Activated CD4-positive, alpha-beta T cell treated with anti-CD3 and anti-CD28 coated beads for 48 hours (primary cell): Measurements from ENCODE around the gene PDHB.
"Not testable (repeated sequence)": the region's sequence is repeated elsewhere in the genome, so short reads cannot be mapped to it uniquely, and the experiment has no call there.

ENCODE experiments used
- DNase-seq: peaks from one replicate; pipeline ENCODE4 v3.0.0-alpha.2; 2020

Gene PDHB

DNA sequence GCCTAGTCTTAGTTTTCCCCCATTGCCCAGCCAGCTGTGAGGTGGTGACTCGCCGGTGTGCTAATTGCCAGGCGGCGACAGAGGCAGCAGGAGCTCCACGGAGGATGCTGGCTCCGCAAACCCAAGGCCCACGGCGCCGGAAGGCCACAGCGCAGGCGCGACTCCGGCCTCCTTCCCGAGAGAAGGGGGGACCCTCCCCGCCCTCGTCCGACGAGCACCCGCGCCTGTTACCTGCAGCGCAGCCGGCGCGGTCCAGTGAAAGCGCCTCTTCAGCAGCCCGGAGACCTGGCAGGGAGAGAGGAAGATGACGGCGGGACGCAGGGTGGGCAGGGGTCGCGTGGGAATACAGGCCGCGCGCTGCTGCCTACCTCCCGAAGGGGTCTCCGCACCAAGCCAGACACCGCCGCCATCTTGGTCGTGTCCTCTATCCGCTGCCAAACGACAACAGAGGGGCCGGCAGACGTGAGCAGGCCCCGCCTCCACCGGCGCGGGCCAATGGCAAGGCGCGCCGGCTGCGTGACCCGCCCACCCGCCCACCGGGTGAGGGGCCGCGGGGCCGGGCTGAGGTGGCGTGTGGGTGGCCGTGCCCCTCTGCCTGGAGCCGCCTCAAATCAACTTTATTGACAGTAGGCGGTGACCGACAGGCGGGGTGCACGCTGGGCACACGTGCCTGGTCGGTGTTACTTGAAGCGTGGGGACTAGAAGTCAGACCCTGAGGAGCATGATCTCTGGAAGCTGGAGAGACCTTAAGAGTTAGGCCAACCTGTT is at the start of gene PDHB:
Gene PDHB, minus strand, starts transcription at position 433 of the 768 bp plus-strand sequence. Its CDS starts 23 bp downstream, at position 410.
- DNase-seq = peak; percentile 92

DNA sequence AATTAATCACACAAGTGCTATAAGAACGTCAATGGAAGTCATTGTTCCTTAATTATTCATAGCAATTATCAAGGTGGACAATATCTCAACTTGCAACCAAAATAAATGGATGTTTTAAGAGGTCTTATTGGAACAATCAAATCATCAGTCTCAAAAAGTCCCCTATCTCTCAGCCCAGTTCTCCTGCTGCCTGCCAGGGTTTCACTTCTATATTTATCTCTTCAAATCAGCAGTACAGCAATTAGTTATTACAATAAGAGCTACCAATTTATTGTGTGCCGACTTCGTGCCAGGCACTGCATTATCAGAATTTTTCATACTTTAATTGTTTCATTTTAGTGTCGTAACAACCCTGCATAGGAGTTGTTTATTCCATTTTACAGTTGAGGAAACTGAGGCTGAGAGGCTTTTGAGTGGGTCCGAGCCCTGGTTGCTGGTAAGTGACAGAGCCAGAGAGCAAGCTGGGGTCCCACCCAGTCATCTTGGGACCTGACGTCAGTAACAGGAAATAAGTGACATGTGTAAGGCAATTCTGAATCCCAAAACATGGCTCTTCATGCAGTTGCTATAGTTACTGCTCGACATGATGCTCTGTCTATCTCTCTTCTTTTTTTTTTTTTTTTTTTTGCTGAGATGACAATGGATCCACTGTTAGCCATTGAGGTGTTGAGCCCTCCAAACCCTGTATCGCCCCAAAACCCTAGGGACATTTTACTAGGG is 49.4 kb upstream of the PDHB start:
- no peak for DNase-seq

DNA sequence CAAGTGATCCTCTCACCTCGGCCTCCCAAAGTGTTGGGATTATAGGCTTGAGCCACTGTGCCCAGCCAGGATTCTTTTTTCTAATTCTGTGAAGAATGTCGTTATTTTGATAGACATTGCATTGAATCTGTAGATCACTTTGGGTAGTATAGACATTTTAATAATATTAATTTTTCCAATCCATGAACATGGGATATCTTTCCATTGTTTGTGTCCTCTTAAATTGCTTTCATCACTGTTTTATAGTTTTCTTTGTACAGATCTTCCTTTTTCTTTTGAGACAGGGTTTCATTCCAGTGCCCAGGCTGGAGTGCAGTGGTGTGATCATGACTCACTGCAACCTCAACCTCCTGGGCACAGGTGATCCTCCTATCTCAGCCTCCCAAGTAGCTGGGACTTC is 46.7 kb upstream of the PDHB start:
- no peak for DNase-seq

DNA sequence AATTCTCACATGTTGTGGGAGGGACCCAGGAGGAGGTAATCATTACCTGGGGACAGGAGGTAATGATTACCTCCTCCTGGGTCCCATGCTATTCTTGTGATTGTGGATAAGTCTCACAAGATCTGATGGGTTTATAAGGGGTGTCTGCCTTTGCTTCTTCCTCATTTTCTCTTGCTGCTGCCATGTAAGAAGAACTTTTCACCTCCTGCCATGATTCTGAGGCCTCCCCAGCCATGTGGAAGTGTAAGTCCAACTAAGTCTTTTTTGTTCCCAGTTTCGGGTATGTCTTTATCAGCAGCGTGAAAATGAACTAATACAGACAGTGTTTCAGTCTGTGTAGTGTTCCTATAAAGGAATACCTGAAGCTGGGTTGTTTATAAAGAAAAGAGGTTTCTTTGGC is 45.1 kb upstream of the PDHB start:
- no peak for DNase-seq

DNA sequence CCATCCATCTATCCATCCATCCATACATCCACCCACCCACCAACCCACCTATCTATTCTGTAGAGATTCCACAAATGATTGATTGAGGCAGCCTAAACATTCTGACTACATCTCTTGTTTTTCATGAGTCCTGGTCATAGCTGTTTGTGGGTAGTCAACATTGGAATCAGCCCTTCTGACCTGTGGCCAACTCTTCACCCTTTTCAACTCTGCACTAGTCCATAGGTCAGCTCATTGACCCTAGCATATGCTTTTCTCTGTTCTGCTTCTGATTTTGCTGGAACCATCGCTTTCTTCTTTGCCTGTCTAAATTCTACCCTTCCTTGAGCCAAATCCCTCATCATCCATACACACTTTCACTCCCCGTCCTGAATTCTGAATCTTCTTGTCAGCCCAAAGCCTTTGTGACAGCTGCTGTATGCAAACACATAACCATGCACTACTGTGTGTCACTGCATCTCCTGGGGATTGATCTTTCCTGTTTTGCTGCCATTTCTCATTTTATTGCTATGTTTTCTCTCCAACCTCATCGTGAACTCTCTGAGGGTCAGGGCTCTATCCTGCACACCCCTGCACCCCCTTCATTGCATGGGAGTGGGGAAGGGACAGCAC is 41.4 kb upstream of the PDHB start:
- no peak for DNase-seq

DNA sequence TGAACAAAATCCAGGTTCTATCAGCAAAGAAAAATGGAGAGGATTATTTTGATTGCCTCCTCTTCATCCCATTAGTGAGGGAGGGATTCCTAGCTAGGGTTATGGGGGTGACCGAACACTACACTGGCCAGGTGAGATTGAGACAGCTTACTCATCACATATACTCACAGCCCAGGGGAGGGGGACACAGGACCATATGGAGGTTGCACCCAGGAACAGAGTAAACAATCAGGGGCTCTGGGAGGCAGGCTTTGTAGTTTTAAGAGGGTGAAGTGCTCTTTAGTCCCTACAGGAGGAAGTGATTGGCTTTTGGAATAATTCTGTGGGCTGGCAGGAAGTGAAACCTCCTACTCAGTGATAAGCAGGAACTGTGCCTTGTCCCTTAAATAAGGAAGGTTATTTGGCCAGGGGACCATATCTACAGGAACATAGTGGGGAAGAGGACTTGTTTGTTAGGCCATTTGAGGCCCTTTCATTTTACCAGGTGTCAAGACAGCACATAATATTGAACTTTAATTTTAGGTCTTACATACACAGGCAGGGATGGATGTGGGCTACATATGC is 40.8 kb upstream of the PDHB start:
- DNase-seq = no peak

DNA sequence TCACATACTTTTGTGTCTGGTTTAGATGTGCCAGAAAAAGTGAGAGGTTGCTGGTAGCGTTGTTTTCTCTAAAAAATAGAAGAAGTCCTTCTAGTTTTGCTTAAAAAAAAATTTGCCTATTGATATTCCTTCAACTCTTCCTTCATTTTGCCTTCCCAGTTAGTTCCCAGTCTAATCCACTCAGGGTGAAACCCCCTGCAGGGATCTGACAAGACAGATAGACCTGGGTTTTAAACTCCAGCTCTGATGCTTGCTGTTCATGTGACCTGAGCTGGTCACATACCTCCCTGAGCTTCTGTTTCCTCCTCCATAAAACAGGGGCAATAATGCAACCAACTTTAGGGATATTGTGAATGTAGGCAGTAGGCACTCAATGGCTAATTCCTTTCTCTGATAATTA is 39.6 kb upstream of the PDHB start:
- no peak for DNase-seq

DNA sequence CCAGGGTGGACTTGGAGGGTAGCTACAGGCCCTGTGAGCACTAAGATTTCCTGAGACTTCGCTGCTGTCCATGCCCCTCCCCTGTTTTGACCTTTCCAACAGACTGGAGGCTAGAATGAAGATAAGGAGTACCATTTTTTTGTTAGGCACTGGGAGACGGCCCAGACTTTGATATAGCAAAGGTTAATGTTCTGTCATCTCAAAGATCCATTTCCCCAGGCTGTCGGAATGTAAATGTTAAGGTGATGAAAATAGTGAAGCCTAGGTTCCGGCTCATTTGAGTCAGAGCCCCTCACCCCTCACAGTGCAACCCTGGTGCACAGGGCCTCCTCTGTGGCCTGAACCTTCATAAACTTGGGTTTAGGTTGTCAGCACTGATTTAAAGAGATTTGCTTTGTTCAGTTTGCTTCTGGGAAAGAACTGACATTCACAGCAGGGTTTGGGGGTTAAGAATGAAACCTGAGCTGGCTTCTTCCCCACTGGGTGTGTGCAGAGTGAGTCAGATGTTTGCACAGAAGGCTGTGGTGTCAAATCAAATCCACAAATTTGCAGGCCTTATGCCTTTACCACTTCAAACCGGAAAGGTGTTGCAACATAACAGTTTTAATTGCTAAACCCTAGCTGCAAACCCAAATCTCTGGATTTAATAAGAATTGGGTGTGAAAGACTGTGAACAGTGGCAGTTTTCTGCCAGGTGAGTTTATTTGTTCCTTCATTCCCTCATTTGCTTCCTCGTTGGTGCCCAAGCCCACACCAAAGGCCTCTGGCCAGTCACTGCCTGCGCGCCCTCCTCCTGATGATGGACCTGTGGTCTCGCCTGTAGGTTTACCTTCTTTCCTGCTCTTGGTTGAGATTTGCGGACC is 37.6 kb upstream of the PDHB start:
- peak; percentile 73 for DNase-seq

DNA sequence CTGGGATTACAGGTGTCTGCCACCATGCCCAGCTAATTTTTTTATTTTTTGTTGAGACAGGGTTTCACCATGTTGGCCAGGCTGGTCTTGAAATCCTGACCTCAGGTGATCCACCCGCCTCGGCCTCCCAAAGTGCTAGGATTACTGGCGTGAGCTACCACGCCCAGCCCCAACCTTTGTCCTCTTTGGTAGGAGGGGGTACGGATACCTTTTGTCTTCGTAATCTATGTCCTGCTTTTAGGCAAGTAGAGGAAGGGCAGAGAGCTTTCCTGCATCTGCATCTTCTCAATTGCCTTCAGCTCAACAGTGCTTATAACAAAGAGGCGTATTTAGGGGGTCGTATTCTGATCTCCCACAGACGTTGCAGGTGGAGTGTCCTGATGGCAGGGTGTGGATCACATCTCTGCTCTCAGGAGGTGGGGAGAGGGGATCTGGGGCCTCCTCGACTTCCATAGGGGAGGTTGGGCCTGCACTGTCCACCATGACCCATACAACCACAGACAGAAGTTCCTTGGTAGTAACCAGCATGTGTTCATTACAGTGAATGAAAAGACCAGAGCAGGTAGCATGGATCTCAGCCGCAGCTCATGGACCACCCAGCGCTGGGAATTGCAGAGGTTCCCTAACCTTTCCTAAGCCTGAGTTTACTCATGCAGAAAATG is 36.9 kb upstream of the PDHB start:
- DNase-seq = no peak

DNA sequence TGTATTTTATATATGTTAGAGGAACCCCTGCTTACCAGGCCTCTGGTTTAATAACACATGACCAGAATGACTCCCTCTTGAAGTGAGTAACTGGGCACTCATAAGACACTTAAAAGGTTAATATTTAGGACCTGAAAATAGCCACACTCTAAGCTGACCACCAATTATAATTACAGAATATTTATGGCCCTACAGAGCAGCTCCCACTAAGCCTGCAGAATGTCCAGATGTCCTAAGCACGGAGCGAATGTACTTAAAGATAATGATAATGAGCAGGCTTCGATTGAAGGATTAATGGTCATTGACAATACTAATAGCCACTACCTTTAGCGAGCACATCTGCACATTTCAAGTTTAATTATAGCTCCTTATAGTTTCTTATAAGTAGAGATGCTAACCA is 35.5 kb upstream of the PDHB start:
- DNase-seq = no peak

DNA sequence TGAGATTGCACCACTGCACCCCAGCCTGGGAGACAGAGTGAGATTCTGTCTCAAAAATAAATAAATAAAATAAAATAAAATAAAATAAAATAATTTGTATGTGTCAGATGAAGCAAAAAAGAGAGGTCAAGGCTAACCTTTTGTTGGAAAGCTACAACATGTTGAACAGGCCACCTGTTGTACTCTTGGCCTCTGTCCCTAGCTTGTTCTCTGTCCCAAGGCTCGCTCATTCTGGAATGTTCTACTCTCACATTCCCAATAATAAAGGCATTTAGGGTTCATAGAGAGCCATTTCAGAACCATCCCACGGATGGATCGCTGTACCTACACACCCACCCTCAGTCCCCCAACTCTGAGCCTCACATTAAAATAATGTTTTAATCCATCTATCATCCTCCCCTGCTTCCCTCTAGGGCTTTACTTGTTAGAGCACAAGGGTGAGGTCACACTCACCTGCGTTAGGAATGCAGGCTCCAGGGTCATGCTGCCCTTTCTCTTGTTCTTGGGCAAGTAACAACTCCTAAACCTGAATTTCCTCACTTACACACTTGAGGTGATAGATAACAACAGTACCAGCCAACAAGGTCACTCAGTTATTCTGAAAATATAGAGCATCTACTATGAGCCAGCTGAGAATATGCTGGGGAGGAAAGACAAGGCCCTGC is 33.4 kb upstream of the PDHB start:
- no peak for DNase-seq

DNA sequence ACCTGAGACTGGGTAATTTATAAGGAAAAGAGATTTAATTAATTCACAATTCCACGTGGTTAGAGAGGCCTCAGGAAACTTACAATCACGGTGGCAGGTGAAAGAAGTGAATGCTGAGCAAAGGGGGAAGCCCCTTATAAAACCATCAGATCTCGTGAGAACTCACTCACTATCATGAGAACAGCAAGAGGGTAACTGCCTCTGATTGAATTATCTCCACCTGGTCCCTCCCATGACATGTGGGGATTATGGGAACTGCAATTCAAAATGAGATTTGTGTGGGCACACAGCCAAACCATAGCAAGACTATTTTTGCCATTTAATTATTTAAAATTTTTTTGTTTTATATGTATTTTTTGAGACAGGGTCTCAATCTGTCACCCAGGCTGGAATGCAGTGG is 31.2 kb upstream of the PDHB start:
- DNase-seq = peak; percentile 49

DNA sequence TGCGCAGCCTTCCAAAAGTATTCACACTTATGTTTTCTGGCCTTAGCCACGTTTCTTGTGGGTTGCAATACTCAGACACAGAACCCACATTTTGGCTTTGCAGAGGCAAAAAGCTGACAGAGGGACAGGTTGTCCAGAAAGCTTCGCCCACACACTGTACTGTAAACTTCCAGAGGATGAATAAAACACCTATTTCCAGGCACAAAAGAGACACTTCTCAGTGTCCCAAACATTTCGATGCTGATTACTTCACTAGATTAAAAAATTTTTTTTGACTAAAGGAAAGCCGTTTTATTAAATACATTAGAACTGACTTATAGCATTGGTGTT is 30.3 kb upstream of the PDHB start:
- no peak for DNase-seq

DNA sequence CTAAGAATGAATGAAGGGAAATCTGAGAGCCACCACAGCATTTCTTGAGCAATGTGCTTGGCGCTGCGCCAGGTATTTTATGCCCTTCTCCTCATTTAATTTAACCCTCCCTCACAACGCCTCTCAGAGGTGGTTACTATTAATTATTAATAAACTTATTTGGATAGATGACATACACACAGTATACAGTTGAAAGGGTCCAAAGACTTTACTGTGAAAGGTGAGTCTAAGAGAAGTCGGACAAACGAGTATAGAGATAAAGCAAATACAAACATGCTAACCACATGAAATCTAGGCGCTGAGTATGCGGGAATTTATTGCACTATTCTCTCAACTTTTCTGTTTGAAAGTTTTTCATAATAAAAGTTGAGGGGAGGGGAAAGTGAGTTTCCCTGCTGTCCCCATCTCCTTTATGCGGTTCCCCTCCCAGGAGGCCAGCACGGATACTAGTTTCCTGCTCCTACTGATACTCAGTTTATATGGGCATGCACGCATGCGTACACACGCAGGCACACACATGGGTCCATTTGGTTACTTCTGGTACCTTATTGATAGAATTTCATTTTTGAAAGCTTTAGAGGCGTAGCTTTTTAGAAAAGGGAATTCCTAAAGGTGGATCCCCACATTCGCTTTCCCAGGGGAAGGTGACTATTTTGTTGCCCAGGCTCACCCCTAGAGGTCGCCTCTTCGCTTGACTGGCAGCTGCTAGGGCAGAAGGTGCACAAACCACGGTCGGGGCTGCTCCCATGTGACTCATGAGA is 29.7 kb upstream of the PDHB start:
- DNase-seq = peak; percentile 89

DNA sequence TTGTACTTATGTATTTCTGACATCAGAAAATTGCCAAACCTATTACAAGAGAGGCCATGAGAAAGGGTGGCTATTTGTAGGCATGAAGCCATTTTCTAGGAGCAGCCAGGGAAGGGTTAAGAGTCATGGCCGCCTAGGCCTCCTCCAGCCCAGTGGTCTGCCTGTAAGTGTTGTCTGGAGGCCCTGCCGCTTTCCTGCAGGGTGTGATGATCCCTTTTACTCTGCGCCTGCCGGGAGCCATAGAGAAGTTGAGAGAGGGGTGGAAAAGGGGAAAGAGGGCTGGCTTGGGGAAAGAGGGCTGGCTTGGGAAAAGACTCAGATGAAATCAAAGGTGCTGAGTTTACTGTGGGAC is 29.2 kb upstream of the PDHB start:
- no peak for DNase-seq

DNA sequence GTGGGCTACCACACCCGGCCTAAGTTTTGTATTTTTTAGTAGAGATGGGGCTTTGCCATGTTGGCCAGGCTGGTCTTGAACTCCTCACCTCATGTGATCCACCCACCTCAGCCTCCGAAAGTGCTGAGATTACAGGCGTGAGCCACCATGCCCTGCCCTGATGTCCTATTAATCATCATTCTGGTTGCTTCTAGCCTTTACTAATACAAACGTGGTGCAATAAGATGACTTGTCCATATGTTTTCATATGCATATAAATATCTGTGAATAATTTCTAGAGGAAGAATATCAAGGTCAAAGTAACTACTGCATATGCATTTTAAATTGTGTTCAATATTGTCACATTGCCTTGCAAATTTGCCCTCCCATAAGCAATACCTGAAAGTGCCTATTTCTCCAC is 25.5 kb upstream of the PDHB start:
- DNase-seq = no peak

DNA sequence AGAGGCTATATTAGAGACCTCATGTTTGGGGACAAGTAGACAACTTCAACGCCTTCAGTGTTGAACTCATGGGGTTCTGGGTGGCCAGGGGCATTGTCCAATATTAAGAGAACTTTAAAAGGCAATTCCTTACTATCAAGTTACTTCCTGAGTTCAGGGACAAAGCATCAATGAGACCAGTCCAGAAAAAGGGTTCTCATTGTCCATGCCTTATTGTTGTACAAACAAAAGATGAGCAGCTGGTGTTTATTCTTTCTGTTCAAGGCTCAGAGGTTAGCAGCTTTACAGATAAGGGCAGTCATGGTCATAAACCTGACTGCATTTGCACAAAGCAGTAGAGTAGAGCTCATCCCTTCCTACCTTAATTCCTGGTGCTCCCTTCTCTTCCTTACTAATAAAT is 18.5 kb upstream of the PDHB start:
- no peak for DNase-seq

DNA sequence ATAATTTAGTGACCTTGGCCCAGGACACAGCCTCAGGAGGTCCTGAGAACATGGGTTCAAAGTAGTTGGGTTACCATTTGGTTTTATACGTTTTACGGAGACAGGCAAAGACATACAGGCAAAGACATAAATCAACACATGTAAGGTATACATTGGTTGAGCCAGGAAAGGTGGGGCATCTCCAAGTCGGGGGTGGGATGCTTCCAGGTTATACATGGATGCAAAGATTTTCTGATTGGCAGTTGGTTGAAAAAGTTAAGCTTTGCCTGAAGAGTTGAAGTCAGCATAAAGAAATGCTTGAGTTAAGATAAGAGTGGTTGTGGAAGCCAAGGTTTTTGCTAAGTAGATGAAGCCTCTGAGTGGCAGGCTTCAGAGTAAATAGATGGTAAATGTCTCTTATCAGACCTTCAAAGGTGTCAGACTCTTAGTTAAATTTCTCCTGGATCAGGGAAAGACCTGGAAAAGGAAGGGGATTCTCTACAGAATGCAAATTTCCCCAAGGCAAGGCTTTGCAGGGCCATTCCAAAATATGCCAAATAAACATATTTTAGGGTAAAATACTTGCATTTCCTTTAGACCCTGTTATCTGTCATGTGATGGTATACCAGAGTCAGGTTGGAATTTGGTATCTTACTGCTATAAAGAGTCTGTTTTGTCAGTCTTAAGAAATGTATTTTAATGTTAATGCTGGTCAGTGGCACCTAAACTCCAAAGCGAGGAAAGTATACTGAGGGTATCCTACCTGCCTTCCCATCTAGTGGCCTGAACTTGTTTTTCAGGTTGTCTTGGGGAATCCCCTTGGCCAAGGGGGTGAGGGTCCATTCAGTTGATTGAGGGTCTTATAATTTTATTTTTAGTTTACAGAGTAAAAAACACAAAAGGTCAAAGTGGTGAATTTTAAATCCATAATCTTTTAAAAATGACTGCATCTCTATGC is 8.2 kb upstream of the PDHB start:
- DNase-seq = no peak

DNA sequence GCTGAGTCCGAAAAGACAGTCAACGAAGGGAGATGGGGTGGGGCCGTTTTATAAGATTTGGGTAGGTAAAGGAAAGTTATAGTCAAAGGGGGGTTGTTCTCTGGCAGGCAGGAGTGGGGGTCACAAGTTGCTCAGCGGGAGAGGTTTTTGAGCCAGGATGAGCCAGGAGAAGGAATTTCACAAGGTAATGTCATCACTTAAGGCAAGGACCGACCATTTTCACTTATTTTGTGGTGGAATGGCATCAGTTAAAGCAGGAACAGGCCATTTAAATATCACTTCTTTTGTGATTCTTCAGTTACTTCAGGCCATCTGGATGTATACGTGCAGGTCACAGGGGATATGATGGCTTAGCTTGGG is 7.3 kb upstream of the PDHB start:
- not testable (repeated sequence) for DNase-seq

DNA sequence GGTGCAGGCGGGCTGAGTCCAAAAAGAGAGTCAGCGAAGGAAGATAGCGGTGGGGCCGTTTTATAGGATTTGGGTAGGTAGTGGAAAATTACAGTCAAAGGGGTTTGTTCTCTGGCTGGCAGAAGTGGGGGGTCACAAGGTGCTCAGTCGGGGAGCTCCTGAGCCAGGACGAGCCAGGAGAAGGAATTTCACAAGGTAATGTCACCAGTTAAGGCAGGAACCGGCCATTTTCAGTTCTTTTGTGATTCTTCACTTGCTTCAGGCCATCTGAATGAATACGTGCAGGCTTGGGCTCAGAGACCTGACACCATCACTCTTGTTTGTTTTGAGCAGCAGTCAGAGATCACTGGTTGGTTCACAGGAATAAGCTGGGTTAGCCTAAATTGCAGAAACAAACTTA is 3.6 kb upstream of the PDHB start:
- not testable (repeated sequence) for DNase-seq
